ENCODE measurements around the gene ZNF20. TPM values are rescaled to one million over a fixed set of nuclear protein-coding genes. Genes with fewer than 3 reads are reported as not detected.

Gene ZNF20
- 19.3 and 20.3 TPM in 2 replicates for total RNA-seq (2013; cell fraction: nucleolus; rRNA removed)
- total RNA-seq (2014; rRNA removed) (2.3 and 3.8 TPM in 2 replicates), total RNA-seq (2014; rRNA removed; fragmentation: Illumina TruSeq; extraction: Trizol) (4.9 and 5.1 TPM in 2 replicates), total RNA-seq (2021) (1.5 and 2.5 TPM in 2 replicates), polyA plus RNA-seq (2011; rRNA removed) (4.5 and 5.0 TPM in 2 replicates), polyA plus RNA-seq (2014; fragmentation: Illumina TruSeq; extraction: Trizol) (2.4 and 2.5 TPM in 2 replicates), polyA plus RNA-seq (2014; fragmentation: Nextera tagmentation; extraction: Ambion mirVana) (1 to 10 TPM; 2.5 to 2.8 TPM), polyA plus RNA-seq (2014; rRNA removed) (1.4 and 2.0 TPM in 2 replicates), polyA plus RNA-seq (2016; fragmentation: Nextera tagmentation; extraction: Ambion mirVana) (1 to 10 TPM; 2.9 TPM), polyA minus RNA-seq (2011; rRNA and poly(A)+ RNA removed) (4.3 and 6.5 TPM in 2 replicates), Bru-seq, nascent RNA (percentile 34 among the genes with signal in this experiment), BruChase-seq, experiment 1, labeled RNA remaining after a 6-hour chase (percentile 26 among the genes with signal in this experiment), BruChase-seq, experiment 2, labeled RNA remaining after a 2-hour chase (percentile 27 among the genes with signal in this experiment)
- 1.5 TPM for polyA plus RNA-seq (2011; ENCODE audit: low read depth)
- 1.8 and 2.1 TPM in 2 replicates for polyA plus RNA-seq (2011; cell fraction: cytosol; rRNA removed)
- polyA plus RNA-seq (2011; cell fraction: nucleus; rRNA removed): 3.5 and 4.0 TPM in 2 replicates
- 2.6 and 3.9 TPM in 2 replicates for polyA plus RNA-seq (2012)
- 1.1 and 4.5 TPM in 2 replicates for polyA minus RNA-seq (2011; cell fraction: cytosol; rRNA and poly(A)+ RNA removed)
- polyA minus RNA-seq (2011; cell fraction: nucleus; rRNA and poly(A)+ RNA removed): 6.2 and 7.2 TPM in 2 replicates
- long read RNA-seq, experiment 1, partial matches to known transcripts: 0 of 2 reads
- long read RNA-seq, experiment 1, other reads (novel, unspliced or antisense): 0 of 2 reads
- long read RNA-seq, experiment 2, transcript ZNF20-201 (4 exons, 3,061 nt): major isoform, 16 of 32 reads
- long read RNA-seq, experiment 2, transcript ZNF20-202 (4 exons, 642 nt): minor isoform, 9 of 32 reads
- long read RNA-seq, experiment 2, partial matches to known transcripts: 0 of 32 reads
- long read RNA-seq, experiment 2, other reads (novel, unspliced or antisense): 5 of 32 reads

- POLR2A ChIA-PET: interaction anchor here (0.7 to 1.4 kb wide), 3 partner anchors 49 to 215 kb away, joined by 3 to 5 read pairs (median 4); partner anchors contain the start of gene ZNF700
- Histone ChIP-seq H3K9ac (ENCODE audit: control insufficient read depth, insufficient read depth, low read length) (peak within 1 kb of the TSS; percentile 89), H3K27me3 (replicated peaks in 1 of 2; ENCODE audit: control insufficient read depth in 2 of 2, insufficient read depth in 2 of 2, low read length in 1 of 2) (no peaks in the 10 kb centered on the region), H2AFZ (ENCODE audit: control insufficient read depth, low read depth, low read length) (peak within 1 kb of the TSS; percentile 96), H3K79me2 (ENCODE audit: control insufficient read depth, insufficient read depth, low read length) (peaks cover 4% of the 10 kb centered on the region; the same call in 1 of the 2 replicates), H4K20me1 (ENCODE audit: control insufficient read depth, insufficient read depth) (no peaks in the 10 kb centered on the region), H3K36me3 (ENCODE audit: control insufficient read depth in 2 of 2, insufficient read depth in 2 of 2, low read length in 1 of 2) (peaks cover 0 to 11% of the 10 kb centered on the region in 2 experiments; a peak in 3 of 4 replicates), H3K9me3 (replicated peaks; ENCODE audit: control insufficient read depth, insufficient read depth, low read length) (peaks cover 4% of the 10 kb centered on the region), H3K4me2 (ENCODE audit: control insufficient read depth, insufficient read depth) (peak within 1 kb of the TSS; percentile 75), H3K4me3 (peak within 1 kb of the TSS; percentile 96), H3K4me1 (ENCODE audit: control insufficient read depth, insufficient read depth, low read length) (peaks cover 3% of the 10 kb centered on the region), H3K27ac (ENCODE audit: control insufficient read depth, insufficient read depth) (peak within 1 kb of the TSS; percentile 85)
- CTCF ChIA-PET: interaction anchor here (0.8 to 7.2 kb wide), 26 partner anchors 13 to 480 kb away, joined by 3 to 84 read pairs (median 6); partner anchors contain the start of genes ZNF441, ZNF491, ZNF625 and ZNF700
- SMC1A ChIA-PET (ENCODE audit: uncharacterized antibody, unreplicated experiment): interaction anchor here (0.6 to 2.4 kb wide), 15 partner anchors 13 to 480 kb away, joined by 3 to 28 read pairs (median 5); partner anchors contain the start of genes ZNF491, ZNF625, ZNF700 and ZNF763
- no TSS peak for BruUV-seq (replicated peaks)
- RAD21 ChIA-PET (ENCODE audit: unreplicated experiment): interaction anchor here (0.6 to 3.2 kb wide), 21 partner anchors 14 to 583 kb away, joined by 3 to 55 read pairs (median 6); partner anchors contain the start of genes ZNF136, ZNF491, ZNF563 and ZNF625
- ATAC-seq: peak; percentile 99
- DNase-seq (ENCODE audit: low read depth, low spot score): peak; percentile 67
- peak; percentile 31 for FAIRE-seq
- in situ Hi-C loops (cut with MboI): loop anchor here (5.0 kb wide), 4 partner anchors 83 to 343 kb away; partner anchors contain the start of gene ZNF491
- intact Hi-C loops (cut with micrococcal nuclease; ENCODE audit: unreplicated experiment): loop anchor here (2.0 kb wide), 2 partner anchors 49 to 81 kb away; no protein-coding TSS in a partner anchor
- WGBS (ENCODE audit: insufficient coverage, insufficient replicate concordance, low lambda C conversion rate, missing lambda C conversion rate): under 1% methylated on average over 49 of the region's 49 CpGs
- TF ChIP-seq ZZZ3 (IDR thresholded peaks at IDR 0.05; ENCODE audit: control insufficient read depth, insufficient read length, low read depth) (no peak), ZNF274 (IDR thresholded peaks at IDR 0.05; ENCODE audit: insufficient read depth, insufficient read length) (no peak), ASH2L (IDR thresholded peaks at IDR 0.05; ENCODE audit: borderline replicate concordance, low read depth) (0 out of 2 replicates have a peak, but pooled peaks have one; percentile 64), SMARCA5 (IDR thresholded peaks at IDR 0.05) (peak; percentile 38; the same call in 1 of the 2 replicates), ELK1 (IDR thresholded peaks at IDR 0.05; ENCODE audit: low read depth, low read length) (peak; percentile 26; the same call in 1 of the 2 replicates), YY1 (IDR thresholded peaks at IDR 0.05; ENCODE audit: low read depth, low read length) (0 out of 2 replicates have a peak, but pooled peaks have one; percentile 9), NBN (IDR thresholded peaks at IDR 0.05) (0 out of 2 replicates have a peak, but pooled peaks have one; percentile 50), SMAD5 (IDR thresholded peaks at IDR 0.05; ENCODE audit: low read depth) (no peak), SIN3A (IDR thresholded peaks at IDR 0.05; ENCODE audit: low read depth, low read length) (peak; percentile 56; the same call in 1 of the 2 replicates), NR2C1 (IDR thresholded peaks at IDR 0.05) (0 out of 2 replicates have a peak, but pooled peaks have one; percentile 12), RFX5 (IDR thresholded peaks at IDR 0.05; ENCODE audit: low read depth, low read length) (peak; percentile 81), BHLHE40 (IDR thresholded peaks at IDR 0.05; ENCODE audit: borderline replicate concordance in 1 of 2, low read depth in 2 of 2, low read length in 1 of 2) (peak in 1 of 2 experiments; percentile 28; a peak in 2 of 4 replicates), BCL11A (IDR thresholded peaks at IDR 0.05; ENCODE audit: low read depth, low read length) (0 out of 2 replicates have a peak, but pooled peaks have one; percentile 5), GATAD2B (conservative IDR thresholded peaks at IDR 0.05; ENCODE audit: low read depth) (peak; percentile 84), SUPT20H (IDR thresholded peaks at IDR 0.05; ENCODE audit: borderline replicate concordance, control insufficient read depth, low read depth, low read length) (no peak), ZNF622 (IDR thresholded peaks at IDR 0.05) (no peak), SRF (IDR thresholded peaks at IDR 0.05; ENCODE audit: low read depth in 2 of 2, low read length in 2 of 2) (0 out of 4 replicates have a peak, but pooled peaks of 1 of the 2 experiments have one; percentile 64), RUNX3 (IDR thresholded peaks at IDR 0.05; ENCODE audit: low read length) (peak; percentile 29; the same call in 1 of the 2 replicates)
Measured at GRCh38 chr19:12139885-12140544, at the start of gene ZNF20. Gene ZNF20 (minus strand): TSS chr19:12140350. CDS start chr19:12140182, 168 bp downstream.

Measured in GM12878 (cell line).